Esophagus squamous epithelium (tissue), 4 donors: ENCODE results near the gene CLDN4.

Source experiments
- CTCF ChIP-seq, 6 experiments: fragments of 450-650 bp in 4 of 6; fragments of 200-600 bp in 2 of 6; sonication (generic) in 2 of 6; IDR thresholded peaks; one replicate each; pipeline ENCODE4 v1.5.1; 2016 to 2019; ENCODE audit warnings: antibody characterized with exemption in 6 of 6, mild to moderate bottlenecking in 4 of 6, moderate library complexity in 4 of 6
- POLR2A ChIP-seq, 4 donors: fragments of 450-650 bp; IDR thresholded peaks; one replicate each; pipeline ENCODE4 v1.6.1; 2017; ENCODE audit warnings: antibody characterized with exemption in 4 of 4, mild to moderate bottlenecking in 4 of 4, moderate library complexity in 3 of 4

- TF ChIP-seq CTCF (IDR thresholded peaks at IDR 0.05) (no peak), POLR2A (IDR thresholded peaks at IDR 0.05) (no peak)
Measured at GRCh38 chr7:73815436-73815835, 15.4 kb upstream of the CLDN4 start.
